Vagina (tissue), 2 donors: ENCODE data around the gene PRSS36. TPM values are rescaled to one million over a fixed set of nuclear protein-coding genes. Genes with fewer than 3 reads are reported as not detected.

Experiments
- DNase-seq, 2 donors: peaks; one replicate each; pipeline ENCODE4 v3.0.0-alpha.2; 2017; ENCODE audit errors: extremely low spot score in 2 of 2
- H3K27ac ChIP-seq: fragments of 200-600 bp; sonication (generic); one replicate; pipeline ENCODE4 v1.5.1; 2019
- H3K27me3 ChIP-seq: fragments of 200-600 bp; sonication (generic); one replicate; pipeline ENCODE4 v1.5.1; 2019
- H3K36me3 ChIP-seq, 2 donors: fragments of 200-600 bp; sonication (generic); one replicate each; pipeline ENCODE4 v1.5.1; 2017 to 2019
- H3K4me1 ChIP-seq: fragments of 200-600 bp; sonication (generic); one replicate; pipeline ENCODE4 v1.5.1; 2019
- H3K4me3 ChIP-seq, 2 donors: fragments of 200-600 bp; sonication (generic); 1 replicate in 1 of 2; 2 replicates in 1 of 2; pipeline ENCODE4 v1.5.1; 2016 to 2019
- H3K9me3 ChIP-seq: fragments of 200-600 bp; sonication (generic); one replicate; pipeline ENCODE4 v1.5.1; 2019
- CTCF ChIP-seq, 3 experiments: fragments of 450-650 bp in 2 of 3; fragments of 200-600 bp in 1 of 3; sonication (generic) in 1 of 3; IDR thresholded peaks; one replicate each; pipeline ENCODE4 v1.5.1; 2017 to 2019; ENCODE audit warnings: antibody characterized with exemption in 3 of 3, mild to moderate bottlenecking in 2 of 3, moderate library complexity in 2 of 3
- POLR2A ChIP-seq, 2 donors: fragments of 450-650 bp; IDR thresholded peaks; one replicate each; pipeline ENCODE4 v1.6.1; 2017; ENCODE audit warnings: antibody characterized with exemption in 2 of 2, mild to moderate bottlenecking in 2 of 2, moderate library complexity in 2 of 2
- POLR2AphosphoS5 ChIP-seq, 2 donors: sonication (generic); formaldehyde crosslinking; IDR thresholded peaks; one replicate each; pipeline ENCODE4 v1.9.0; 2017; ENCODE audit warnings: antibody characterized with exemption in 2 of 2, mild to moderate bottlenecking in 2 of 2, low read depth in 1 of 2; ENCODE audit not compliant: insufficient read depth in 1 of 2
- intact Hi-C: fragments of 100-400 bp; cut with DNase I; formaldehyde crosslinking; loops from one replicate; pipeline ENCODE4 v1.15.1; 2023
- total RNA-seq: library from RNA; depleted of rRNA; stranded (reverse); fragments of >200 nt; gene quantifications from one replicate; pipeline ENCODE4 v1.2.3, GENCODE V29; 2016

PRSS36 gene
- total RNA-seq, 1 donor from 2014 or later, result 1.2 TPM

GRCh38 chr16:31194898-31195297, 45.0 kb upstream of the PRSS36 start:
- no peak for TF ChIP-seq POLR2AphosphoS5 (IDR thresholded peaks at IDR 0.05; ENCODE audit: insufficient read depth in 1 of 2, low read depth in 1 of 2)
- intact Hi-C loops, result no loop called here
- no peak overlapping the region for H3K27ac ChIP-seq

GRCh38 chr16:31193874-31194273, 44.0 kb upstream of the PRSS36 start:
- intact Hi-C loops, result no loop called here
- H3K9me3 ChIP-seq, result no peaks in the 10 kb centered on the region
- no peak for DNase-seq
- no peak overlapping the region for H3K4me3 ChIP-seq
- peaks cover 0 to 73% of the 10 kb centered on the region in 2 donors for H3K36me3 ChIP-seq
- no peaks in the 10 kb centered on the region for H3K4me1 ChIP-seq
- H3K27me3 ChIP-seq, result no peaks in the 10 kb centered on the region
- H3K27ac ChIP-seq, result no peak overlapping the region
- no peak for TF ChIP-seq POLR2A (IDR thresholded peaks at IDR 0.05)
- TF ChIP-seq CTCF (IDR thresholded peaks at IDR 0.05), result no peak
- TF ChIP-seq POLR2AphosphoS5 (IDR thresholded peaks at IDR 0.05; ENCODE audit: insufficient read depth in 1 of 2, low read depth in 1 of 2), result no peak

More at GRCh38 chr16:31194898-31195297, 45.0 kb upstream of the PRSS36 start:
- Histone ChIP-seq H3K36me3 (peaks cover 0 to 62% of the 10 kb centered on the region in 2 donors), H3K27me3 (no peaks in the 10 kb centered on the region), H3K4me3 (no peak overlapping the region), H3K4me1 (no peaks in the 10 kb centered on the region), H3K9me3 (no peaks in the 10 kb centered on the region)
- DNase-seq, result no peak

- H3K4me3 ChIP-seq, result no peak overlapping the region
- no peak overlapping the region for H3K27ac ChIP-seq
- no peak for TF ChIP-seq POLR2AphosphoS5 (IDR thresholded peaks at IDR 0.05; ENCODE audit: insufficient read depth in 1 of 2, low read depth in 1 of 2)
- DNase-seq, result no peak
- H3K27me3 ChIP-seq, result no peaks in the 10 kb centered on the region
- intact Hi-C loops, result no loop called here
- H3K9me3 ChIP-seq, result no peaks in the 10 kb centered on the region
- H3K4me1 ChIP-seq, result no peaks in the 10 kb centered on the region
- peaks cover 0 to 81% of the 10 kb centered on the region in 2 donors for H3K36me3 ChIP-seq
These were observed 43.2 kb upstream of the PRSS36 start for GRCh38 chr16:31192856-31193642.

GRCh38 chr16:31191697-31192428, 42.0 kb upstream of the PRSS36 start:
- TF ChIP-seq CTCF (IDR thresholded peaks at IDR 0.05) (no peak), POLR2A (IDR thresholded peaks at IDR 0.05) (no peak), POLR2AphosphoS5 (IDR thresholded peaks at IDR 0.05; ENCODE audit: insufficient read depth in 1 of 2, low read depth in 1 of 2) (no peak)
- intact Hi-C loops, result no loop called here
- DNase-seq, result no peak

GRCh38 chr16:31190818-31191444, 41.1 kb upstream of the PRSS36 start:
- Histone ChIP-seq H3K4me3 (no peak overlapping the region), H3K27me3 (no peaks in the 10 kb centered on the region), H3K4me1 (no peaks in the 10 kb centered on the region), H3K36me3 (peaks cover 4 to 99% of the 10 kb centered on the region in 2 donors), H3K9me3 (no peaks in the 10 kb centered on the region), H3K27ac (no peak overlapping the region)
- intact Hi-C loops, result no loop called here
- DNase-seq, result no peak
- TF ChIP-seq CTCF (IDR thresholded peaks at IDR 0.05) (no peak), POLR2AphosphoS5 (IDR thresholded peaks at IDR 0.05; ENCODE audit: insufficient read depth in 1 of 2, low read depth in 1 of 2) (no peak), POLR2A (IDR thresholded peaks at IDR 0.05) (no peak)

More at GRCh38 chr16:31191697-31192428, 42.0 kb upstream of the PRSS36 start:
- Histone ChIP-seq H3K9me3 (no peaks in the 10 kb centered on the region), H3K27me3 (no peaks in the 10 kb centered on the region), H3K27ac (no peak overlapping the region), H3K4me3 (no peak overlapping the region), H3K36me3 (peaks cover 4 to 93% of the 10 kb centered on the region in 2 donors), H3K4me1 (no peaks in the 10 kb centered on the region)
